Stimulated activated CD4-positive, alpha-beta T cell treated with anti-CD3 and anti-CD28 coated beads, Interleukin-12 subunit alpha, Interleukin-12 subunit beta, amount 100 ng/mL, for 4 hours (primary cell): ENCODE data around the gene STAM.
A peak's percentile ranks its signal among the peaks of the same experiment; 100 is the strongest.
"Not testable (repeated sequence)": the region's sequence is repeated elsewhere in the genome, so short reads cannot be mapped to it uniquely, and the experiment has no call there.

Experiments used
- DNase-seq: peaks from one replicate; pipeline ENCODE4 v3.0.0-alpha.2; 2020

The STAM gene

DNA sequence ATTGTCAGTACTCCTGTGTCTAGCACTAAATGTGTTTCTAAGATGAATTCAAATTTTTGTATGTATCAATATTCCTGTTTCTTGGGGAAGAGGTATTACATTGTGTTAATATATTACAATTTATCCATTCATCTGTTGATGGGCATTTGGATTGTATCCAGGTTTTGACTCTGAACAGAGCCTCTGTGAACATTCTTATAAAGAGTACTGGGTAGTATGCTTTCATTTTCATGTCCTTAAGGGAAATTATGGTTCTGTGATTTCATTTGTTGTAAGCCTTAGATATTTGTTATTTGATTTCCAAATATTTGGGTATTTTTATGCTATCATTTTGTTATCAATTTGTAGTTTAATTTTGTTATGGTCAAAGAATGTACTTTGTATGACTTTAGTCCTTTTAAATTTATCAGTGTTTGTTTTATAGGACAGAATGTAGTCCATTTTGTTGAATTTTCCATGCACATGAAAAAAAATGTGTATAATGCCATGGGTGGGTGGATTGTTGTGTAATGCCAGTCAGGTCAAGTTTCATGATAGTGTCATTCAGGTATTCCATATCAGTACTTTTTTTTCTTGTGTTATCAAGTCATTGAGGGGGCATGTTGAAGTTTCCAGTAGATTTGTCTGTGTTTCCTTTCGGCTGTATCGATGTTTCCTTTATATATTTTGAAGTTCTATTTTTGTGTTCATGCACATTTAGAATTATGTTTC, 38.4 kb downstream of the STAM start:
- no peak for DNase-seq

- no peak for DNase-seq
These were observed 39.6 kb downstream of the STAM start for GRCh38 chr10:17683541-17683940.

- no peak for DNase-seq
These were observed 40.6 kb downstream of the STAM start for GRCh38 chr10:17684537-17684936.

- DNase-seq: peak; percentile 14
These were observed 41.4 kb downstream of the STAM start for GRCh38 chr10:17685233-17685840.

DNA sequence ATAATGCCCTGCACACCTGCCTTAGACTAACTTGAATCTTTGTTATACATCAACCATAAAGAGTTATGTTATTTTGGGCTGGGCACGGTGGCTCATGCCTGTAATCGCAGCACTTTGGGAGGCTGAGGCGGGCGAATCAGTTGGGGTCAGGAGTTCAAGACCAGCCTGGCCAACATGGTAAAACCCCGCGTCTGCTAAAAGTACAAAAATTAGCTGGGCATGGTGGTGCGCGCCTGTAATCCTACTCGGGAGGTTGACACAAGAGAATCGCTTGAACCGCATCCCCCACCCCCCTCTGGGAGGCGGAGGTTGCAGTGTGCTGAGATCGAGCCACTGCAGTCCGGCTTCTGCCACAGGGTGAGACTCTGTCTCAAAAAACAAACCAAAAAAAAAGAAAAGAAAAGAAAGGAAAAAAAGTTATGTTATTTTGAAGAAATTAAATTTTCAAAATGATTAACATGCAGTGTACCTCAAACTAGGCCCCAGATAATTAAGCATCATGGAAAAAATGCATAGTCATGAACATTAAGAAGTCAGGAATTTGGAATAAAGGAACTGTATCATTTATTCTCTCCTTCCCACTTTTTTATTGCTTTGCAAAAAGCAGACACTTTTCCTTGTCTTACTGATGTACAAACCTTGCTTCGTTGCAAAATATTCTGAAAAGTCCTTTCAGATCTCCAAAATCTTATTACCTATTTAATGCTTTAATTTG, 43.3 kb downstream of the STAM start:
- no peak for DNase-seq

GRCh38 chr10:17689137-17689536, 45.2 kb downstream of the STAM start:
- no peak for DNase-seq

DNA sequence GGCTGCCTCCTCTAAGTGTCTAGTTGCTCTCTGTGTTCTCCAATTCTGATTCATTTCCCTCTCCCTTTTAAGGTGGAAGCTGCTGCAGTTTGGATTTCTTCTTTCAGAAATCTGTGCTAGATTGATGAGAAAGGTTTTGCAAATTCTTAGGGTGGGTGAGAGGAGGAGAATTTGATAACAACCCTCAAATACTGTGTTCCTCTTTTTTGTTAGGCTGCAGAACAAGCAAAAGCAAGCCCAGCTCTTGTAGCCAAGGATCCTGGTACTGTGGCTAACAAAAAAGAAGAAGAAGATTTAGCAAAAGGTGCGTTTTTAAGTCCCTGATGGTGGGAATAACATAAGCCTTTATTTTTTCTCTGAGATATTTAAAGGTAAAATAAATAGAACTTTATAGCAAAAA, 49.1 kb downstream of the STAM start:
- no peak for DNase-seq

DNA sequence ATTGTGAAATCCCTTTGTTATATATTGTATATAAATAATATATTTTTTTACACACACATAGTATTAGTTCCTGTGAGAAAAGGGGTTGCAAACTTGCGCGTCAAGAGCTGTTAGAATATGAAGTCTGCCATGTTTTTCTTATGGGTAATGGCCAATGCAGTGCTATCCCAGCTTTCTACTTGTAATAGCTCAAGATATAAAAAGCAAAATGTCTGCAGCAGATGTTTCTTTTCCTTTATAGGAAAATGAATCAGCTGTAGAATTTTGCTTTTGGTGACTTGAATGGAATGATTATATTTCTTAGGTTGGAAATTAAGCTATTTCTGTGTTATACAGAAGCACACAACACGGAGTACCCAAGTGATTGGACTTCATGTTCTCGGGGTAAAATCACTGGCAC, 54.7 kb downstream of the STAM start:
- no peak for DNase-seq

GRCh38 chr10:17701301-17701700, 57.4 kb downstream of the STAM start:
- no peak for DNase-seq

DNA sequence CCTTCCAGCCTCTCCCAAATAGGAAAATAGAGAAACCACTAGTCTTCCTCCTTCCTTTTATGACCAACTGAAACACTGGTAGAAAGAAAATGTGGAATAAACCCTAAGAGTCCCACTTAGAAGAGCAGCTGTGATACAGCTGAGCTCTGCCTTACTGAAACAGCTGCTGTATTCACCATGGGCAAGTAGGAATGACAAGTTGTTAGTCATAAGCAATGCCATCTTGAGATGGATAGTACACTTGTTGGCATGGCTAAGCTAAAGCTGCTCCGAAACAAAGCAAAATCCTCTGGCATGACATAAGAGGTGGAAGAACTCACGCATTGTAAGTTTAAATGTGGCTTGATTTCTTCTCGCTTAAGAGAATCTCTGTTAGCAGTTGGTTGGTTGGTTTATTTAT, 59.8 kb downstream of the STAM start:
- no peak for DNase-seq

DNA sequence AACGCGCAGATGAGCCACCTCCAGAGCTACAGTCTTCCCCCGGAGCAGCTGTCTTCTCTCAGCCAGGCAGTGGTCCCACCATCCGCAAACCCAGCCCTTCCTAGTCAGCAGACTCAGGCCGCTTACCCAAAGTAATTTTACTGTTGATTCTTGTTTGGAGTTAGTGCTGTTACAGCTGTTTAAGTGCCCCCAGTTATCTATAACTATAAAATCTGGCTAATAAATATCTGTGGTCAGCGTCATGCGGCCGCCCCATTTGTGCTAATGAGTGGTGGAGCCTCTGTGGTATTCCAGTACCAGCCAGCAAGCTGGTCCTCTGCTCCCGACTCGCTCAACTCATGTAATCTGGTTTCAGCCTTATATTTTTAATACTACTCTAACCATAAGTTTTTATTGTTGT, 64.9 kb downstream of the STAM start:
- DNase-seq: no peak

- no peak for DNase-seq
These were observed 65.5 kb downstream of the STAM start for GRCh38 chr10:17709492-17709891.

DNA sequence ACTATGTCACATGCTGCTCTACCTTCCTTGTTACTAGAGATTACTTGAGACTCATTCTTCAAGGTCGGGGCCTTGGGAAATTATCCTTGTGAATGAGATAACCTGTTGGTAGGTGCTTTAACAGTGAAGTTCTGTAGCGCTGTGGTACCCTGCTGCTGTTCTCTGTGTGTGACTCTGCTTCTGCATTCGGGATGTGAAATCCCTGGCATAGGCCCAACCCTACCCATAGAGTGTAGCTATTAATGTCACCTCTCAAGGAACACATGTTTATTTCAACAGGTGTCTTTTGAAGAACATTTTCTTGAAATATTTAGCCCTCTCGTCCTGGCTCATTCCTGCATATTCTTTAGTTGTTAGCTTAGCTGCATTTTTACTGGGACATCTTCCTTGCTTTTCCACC, 66.2 kb downstream of the STAM start:
- no peak for DNase-seq

DNA sequence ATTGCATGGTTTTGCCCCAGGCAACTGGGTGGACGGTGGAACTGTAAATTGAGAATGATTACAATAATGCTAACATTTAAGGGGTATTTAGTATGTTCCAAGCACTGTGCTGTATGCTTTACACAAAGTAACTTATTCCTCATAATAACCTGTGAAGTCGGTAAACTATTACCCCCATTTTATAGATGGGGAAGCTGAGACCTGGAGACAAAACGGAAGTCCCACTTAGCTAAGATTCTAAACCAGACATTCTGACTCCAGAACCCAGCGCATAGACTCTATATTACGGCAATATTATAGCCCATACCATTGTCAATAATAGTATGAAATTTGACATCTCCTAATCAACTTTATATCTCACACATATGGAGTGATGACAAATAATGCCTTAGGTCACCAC, 68.1 kb downstream of the STAM start:
- DNase-seq: no peak

GRCh38 chr10:17712717-17713471, 68.9 kb downstream of the STAM start:
- DNase-seq: no peak

DNA sequence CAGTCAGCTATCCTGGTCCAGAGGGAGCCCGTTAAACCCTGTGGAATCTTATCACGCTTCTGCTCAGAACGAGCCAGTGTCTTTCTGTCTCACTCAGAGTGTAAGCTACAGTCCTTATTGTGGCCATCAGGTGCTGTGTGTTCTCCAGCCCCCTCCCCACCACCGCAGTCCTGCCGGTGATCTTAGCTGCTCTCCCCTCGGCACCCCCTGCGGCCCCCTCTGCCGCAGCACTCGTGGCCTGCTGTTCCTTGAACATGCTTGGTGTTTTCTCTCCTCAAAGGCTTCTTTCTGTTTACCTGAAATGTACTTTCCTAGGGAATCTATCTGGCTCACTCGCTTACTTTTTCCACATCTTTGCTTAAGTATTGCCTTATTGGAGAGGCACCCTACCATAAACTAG, 69.8 kb downstream of the STAM start:
- no peak for DNase-seq

DNA sequence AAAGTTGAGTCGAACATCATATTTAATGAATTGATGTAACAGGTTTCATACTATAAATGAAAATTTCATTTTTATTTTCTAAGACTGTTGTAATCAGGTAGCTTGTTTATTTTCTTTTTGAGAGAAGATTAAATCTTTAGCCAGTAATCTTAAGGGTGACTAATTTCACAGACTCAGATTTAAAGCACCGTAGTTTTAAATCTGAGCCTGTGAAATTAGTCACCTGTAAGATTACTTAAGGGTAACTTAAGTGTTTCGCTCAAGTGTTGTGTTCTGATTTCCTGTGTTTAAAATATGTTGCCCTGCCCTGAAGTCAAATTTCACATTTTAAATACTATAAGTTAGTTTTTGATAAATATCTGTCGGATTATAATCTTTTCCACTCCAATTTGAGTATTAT, 72.2 kb downstream of the STAM start:
- no peak for DNase-seq

GRCh38 chr10:17722317-17723014, 78.5 kb downstream of the STAM start:
- not testable (repeated sequence) for DNase-seq

DNA sequence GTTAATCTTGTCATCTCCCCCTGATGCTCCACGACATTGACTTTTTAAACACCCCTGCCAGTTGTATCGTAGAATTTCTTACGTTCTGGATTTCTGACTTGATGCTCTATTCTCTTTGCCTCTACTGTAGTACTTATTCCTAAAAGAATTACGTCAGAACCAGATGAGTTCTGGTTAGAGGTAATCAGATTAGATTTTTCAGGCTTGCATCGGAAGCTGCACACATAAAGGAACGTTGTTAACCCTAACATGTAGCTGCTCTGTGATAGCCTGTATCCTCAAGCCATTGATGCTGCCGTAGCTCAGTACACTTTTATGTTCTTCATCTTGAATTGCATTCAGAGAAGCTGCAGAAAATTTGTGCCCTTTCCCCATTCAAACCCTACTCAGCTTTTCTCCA, 81.8 kb downstream of the STAM start:
- no peak for DNase-seq

GRCh38 chr10:17729630-17730029, 85.7 kb downstream of the STAM start:
- DNase-seq: no peak

- no peak for DNase-seq
These were observed 86.7 kb downstream of the STAM start for GRCh38 chr10:17730667-17731066.

DNA sequence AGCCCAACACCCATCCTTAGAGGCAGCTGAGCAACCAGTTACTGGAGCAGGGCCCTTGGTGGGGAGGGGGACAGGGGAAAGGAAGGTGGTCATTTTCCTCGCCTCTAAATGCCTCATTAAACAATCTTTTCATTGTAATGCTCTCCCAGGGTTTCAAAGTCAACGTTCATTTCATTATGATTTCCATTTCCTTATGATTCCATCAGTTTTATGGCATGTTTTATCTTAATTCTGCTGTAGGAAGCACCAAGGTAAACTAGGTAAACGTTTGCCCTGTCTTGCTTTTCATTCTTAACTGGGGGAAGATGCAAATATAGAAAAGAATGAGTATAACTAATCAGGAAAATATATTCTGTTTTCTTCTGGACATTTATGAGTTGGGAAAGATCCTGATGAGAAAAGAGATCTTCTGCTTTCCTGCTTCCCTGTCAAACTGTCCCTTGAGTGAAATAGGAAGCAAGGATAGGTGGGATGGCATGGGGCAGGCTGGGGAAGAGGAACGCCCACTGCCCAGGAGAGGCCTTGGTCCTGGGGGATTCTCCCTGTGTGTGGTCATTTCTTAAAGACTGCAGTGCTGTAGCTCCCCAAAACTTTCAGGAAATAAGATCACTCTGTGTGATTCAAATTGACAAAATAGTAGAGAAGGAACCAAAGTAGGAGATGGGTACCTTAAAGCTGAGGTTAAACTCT, 87.5 kb downstream of the STAM start:
- no peak for DNase-seq
